GM23338 (cell line): Measurements from ENCODE around the gene CTDP1. TPM values are rescaled to one million over a fixed set of nuclear protein-coding genes. Genes with fewer than 3 reads are reported as not detected.
A peak's percentile ranks its signal among the peaks of the same experiment; 100 is the strongest.
"Not testable (repeated sequence)": the region's sequence is repeated elsewhere in the genome, so short reads cannot be mapped to it uniquely, and the experiment has no call there.

Experiments
- ATAC-seq: fragments of 200-7000 bp; cut with Tn5 transposase; 3 replicates; pipeline ENCODE4 v1.9.1; 2020
- DNase-seq: peaks from one replicate; pipeline ENCODE4 v3.0.0-alpha.2; 2015; ENCODE audit warnings: low spot score
- H2AFZ ChIP-seq: fragments of 200-600 bp; sonication (generic); 2 replicates; pipeline ENCODE4 v1.8.0; 2016; ENCODE audit warnings: antibody characterized with exemption, mild to moderate bottlenecking, moderate library complexity
- H3F3A ChIP-seq: fragments of 200-600 bp; sonication (generic); replicated peaks from 2 replicates; pipeline ENCODE4 v1.8.0; 2017; ENCODE audit warnings: antibody characterized with exemption, mixed run types, low read depth
- H3K27ac ChIP-seq: fragments of 200-600 bp; sonication (generic); 2 replicates; pipeline ENCODE4 v1.6.1; 2016; ENCODE audit warnings: low read depth
- H3K27me3 ChIP-seq: fragments of 200-600 bp; sonication (generic); 2 replicates; pipeline ENCODE4 v1.8.0; 2016; ENCODE audit warnings: mild to moderate bottlenecking, mixed run types, moderate library complexity; ENCODE audit not compliant: insufficient read depth
- H3K36me3 ChIP-seq: fragments of 200-600 bp; sonication (generic); 2 replicates; pipeline ENCODE4 v1.8.0; 2016; ENCODE audit warnings: mild to moderate bottlenecking; ENCODE audit not compliant: insufficient read depth
- H3K4me1 ChIP-seq: fragments of 200-600 bp; sonication (generic); 2 replicates; pipeline ENCODE4 v1.8.0; 2016; ENCODE audit warnings: mild to moderate bottlenecking, moderate library complexity; ENCODE audit not compliant: insufficient read depth
- H3K4me2 ChIP-seq: fragments of 200-600 bp; sonication (generic); 2 replicates; pipeline ENCODE4 v1.7.1; 2017; ENCODE audit warnings: mixed run types
- H3K4me3 ChIP-seq: fragments of 200-600 bp; sonication (generic); 2 replicates; pipeline ENCODE4 v1.6.1; 2016; ENCODE audit warnings: mixed run types
- H3K79me2 ChIP-seq: fragments of 200-600 bp; sonication (generic); replicated peaks from 2 replicates; pipeline ENCODE4 v1.8.0; 2017; ENCODE audit warnings: mild to moderate bottlenecking; ENCODE audit not compliant: insufficient read depth
- H3K9me2 ChIP-seq: fragments of 200-600 bp; sonication (generic); 2 replicates; pipeline ENCODE4 v1.8.0; 2017; ENCODE audit not compliant: insufficient read depth
- H4K20me1 ChIP-seq: fragments of 200-600 bp; sonication (generic); replicated peaks from 2 replicates; pipeline ENCODE4 v1.8.0; 2017; ENCODE audit warnings: mild to moderate bottlenecking; ENCODE audit not compliant: insufficient read depth
- H3K27ac Mint-ChIP-seq: 2 replicates; pipeline ENCODE4 v1.8.0; 2020; ENCODE audit warnings: inconsistent platforms, mild to moderate bottlenecking, moderate library complexity, mixed read lengths
- H3K27me3 Mint-ChIP-seq: 3 replicates; pipeline ENCODE4 v1.8.0; 2022; ENCODE audit warnings: low read depth, mild to moderate bottlenecking, moderate library complexity, mixed read lengths, inconsistent platforms; ENCODE audit not compliant: insufficient read depth, poor library complexity
- H3K36me3 Mint-ChIP-seq: 3 replicates; pipeline ENCODE4 v1.8.0; 2021; ENCODE audit warnings: low read depth, mild to moderate bottlenecking, inconsistent platforms, moderate library complexity, mixed read lengths
- H3K4me1 Mint-ChIP-seq: 3 replicates; pipeline ENCODE4 v1.8.0; 2020; ENCODE audit warnings: mild to moderate bottlenecking, inconsistent platforms, mixed read lengths
- H3K4me3 Mint-ChIP-seq: 3 replicates; pipeline ENCODE4 v1.8.0; 2021; ENCODE audit warnings: moderate library complexity, mild to moderate bottlenecking, inconsistent platforms, mixed read lengths
- H3K9me3 Mint-ChIP-seq: 3 replicates; pipeline ENCODE4 v1.8.0; 2020; ENCODE audit warnings: moderate library complexity, mild to moderate bottlenecking, inconsistent platforms, mixed read lengths
- CREB1 ChIP-seq: fragments of 250-450 bp; sonication (Bioruptor Pico); IDR thresholded peaks from 2 replicates; pipeline ENCODE4 v1.5.0; 2020; ENCODE audit warnings: low read depth, mild to moderate bottlenecking, moderate library complexity
- ETS1 ChIP-seq: IDR thresholded peaks from 2 replicates; pipeline ENCODE4 v1.6.1; 2016; ENCODE audit warnings: antibody characterized with exemption
- EZH2 ChIP-seq: fragments of 200-600 bp; sonication (generic); IDR thresholded peaks from one replicate; pipeline ENCODE4 v1.8.0; 2017; ENCODE audit warnings: antibody characterized with exemption, mild to moderate bottlenecking, low read depth; ENCODE audit not compliant: unreplicated experiment
- POLR2AphosphoS5 ChIP-seq: IDR thresholded peaks from 2 replicates; pipeline ENCODE4 v1.6.1; 2016; ENCODE audit warnings: antibody characterized with exemption, low read depth
- REST ChIP-seq: IDR thresholded peaks from one replicate; pipeline ENCODE4 v1.6.1; 2018; ENCODE audit warnings: antibody characterized with exemption; ENCODE audit not compliant: unreplicated experiment
- ZNF331 ChIP-seq: fragments of 250-450 bp; sonication (Bioruptor Pico); IDR thresholded peaks from 2 replicates; pipeline ENCODE4 v1.5.0; 2020; ENCODE audit warnings: low read depth, mild to moderate bottlenecking, moderate library complexity
- polyA plus RNA-seq: library from polyadenylated mRNA; unstranded; fragments of >200 nt; fragmentation: Nextera tagmentation; extraction: Ambion mirVana; gene quantifications from 2 replicates; pipeline ENCODE4 v1.2.1, GENCODE V29; 2016
- total RNA-seq: library from RNA; depleted of rRNA; stranded (reverse); fragments of >200 nt; shearing (Covaris generic); gene quantifications from 2 replicates; pipeline ENCODE4 v1.2.3, GENCODE V29; 2014
- TF ChIP-seq, protein P1 (sequence below), 2 experiments: fragments of 200-600 bp in 1 of 2; sonication (generic) in 1 of 2; conservative IDR thresholded peaks; 2 replicates each; pipeline versions ENCODE4 v1.5.1 to v1.6.1; 2016 to 2017; ENCODE audit warnings: antibody characterized with exemption in 2 of 2, low read depth in 2 of 2, mild to moderate bottlenecking in 2 of 2, moderate library complexity in 1 of 2

Gene CTDP1
- total and polyA plus RNA-seq, 2 experiments from 2014 or later: 9.4 to 51.6 TPM

DNA sequence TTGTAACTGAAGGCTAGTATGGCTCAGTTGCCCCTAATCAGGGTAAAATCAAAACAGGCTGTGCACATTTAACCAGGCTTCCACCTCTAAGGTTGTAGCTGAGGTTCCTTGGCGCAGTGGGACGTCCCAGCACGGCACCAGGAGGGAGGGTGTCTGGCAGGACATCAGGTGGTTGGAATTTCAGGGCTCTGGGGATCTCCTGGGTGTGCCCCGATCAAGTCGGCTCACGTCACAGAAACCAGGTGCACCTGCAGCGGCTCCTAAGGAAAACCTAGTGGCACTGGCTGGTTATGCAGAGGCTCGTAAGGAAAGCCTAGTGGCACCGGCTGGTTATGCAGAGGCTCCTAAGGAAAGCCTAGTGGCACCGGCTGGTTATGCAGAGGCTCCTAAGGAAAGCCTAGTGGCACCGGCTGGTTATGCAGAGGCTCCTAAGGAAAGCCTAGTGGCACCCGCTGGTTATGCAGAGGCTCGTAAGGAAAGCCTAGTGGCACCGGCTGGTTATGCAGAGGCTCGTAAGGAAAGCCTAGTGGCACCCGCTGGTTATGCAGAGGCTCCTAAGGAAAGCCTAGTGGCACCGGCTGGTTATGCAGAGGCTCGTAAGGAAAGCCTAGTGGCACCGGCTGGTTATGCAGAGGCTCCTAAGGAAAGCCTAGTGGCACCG, 72.4 kb downstream of the CTDP1 start:
- not testable (repeated sequence) for H3K4me1 ChIP-seq, H3K4me3 ChIP-seq, H3K4me1 Mint-ChIP-seq, H3K27ac Mint-ChIP-seq, H3K4me2 ChIP-seq, H3K9me2 ChIP-seq, H2AFZ ChIP-seq, H3K79me2 ChIP-seq, H4K20me1 ChIP-seq, H3K4me3 Mint-ChIP-seq, H3K27me3 Mint-ChIP-seq, H3K36me3 ChIP-seq, H3F3A ChIP-seq, H3K9me3 Mint-ChIP-seq, H3K27ac ChIP-seq, H3K27me3 ChIP-seq
- H3K36me3 Mint-ChIP-seq: peaks cover 28% of the 10 kb centered on the region
- ATAC-seq (peak; percentile 37), DNase-seq (peak; percentile 57)

GRCh38 chr18:79752946-79753345, 73.3 kb downstream of the CTDP1 start:
- not testable (repeated sequence) for H3K4me2 ChIP-seq, H3K4me1 Mint-ChIP-seq, H3K79me2 ChIP-seq, H3K27me3 Mint-ChIP-seq, H3K4me3 Mint-ChIP-seq, H3K9me3 Mint-ChIP-seq, H3K4me3 ChIP-seq, H4K20me1 ChIP-seq, H3F3A ChIP-seq, ATAC-seq, H3K4me1 ChIP-seq, H2AFZ ChIP-seq, H3K36me3 ChIP-seq, H3K9me2 ChIP-seq, H3K27me3 ChIP-seq, H3K27ac ChIP-seq, DNase-seq
- H3K36me3 Mint-ChIP-seq: peaks cover 28% of the 10 kb centered on the region
- peak overlapping the region; percentile 70; the same call in 1 of the 2 replicates for H3K27ac Mint-ChIP-seq

DNA sequence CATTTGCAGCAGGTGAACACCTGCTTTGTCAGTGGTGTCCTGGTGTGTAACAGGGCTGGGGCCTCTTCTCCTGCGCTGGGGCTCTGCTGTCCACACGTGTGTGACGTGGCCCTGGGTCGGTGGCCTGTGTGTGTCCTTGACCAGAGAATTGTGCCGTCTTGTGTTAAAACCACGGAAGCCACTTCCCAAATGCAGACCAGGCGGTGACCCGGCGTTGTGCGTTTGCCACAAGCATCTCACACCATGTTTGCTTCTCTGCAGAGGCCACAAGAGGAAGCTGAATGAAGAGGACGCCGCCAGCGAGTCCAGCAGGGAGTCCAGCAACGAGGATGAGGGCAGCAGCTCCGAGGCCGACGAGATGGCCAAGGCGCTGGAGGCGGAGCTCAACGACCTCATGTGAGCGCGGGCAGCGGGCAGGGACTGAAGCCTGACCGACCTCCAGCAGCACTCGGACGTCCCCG, 73.8 kb downstream of the CTDP1 start:
- Mint-ChIP-seq H3K4me3 (no peak overlapping the region), H3K4me1 (no peaks in the 10 kb centered on the region), H3K27me3 (peaks cover 4% of the 10 kb centered on the region), H3K36me3 (peaks cover 28% of the 10 kb centered on the region), H3K9me3 (no peaks in the 10 kb centered on the region; the same call in 2 of the 3 replicates), H3K27ac (peak overlapping the region; percentile 70; the same call in 1 of the 2 replicates)
- DNase-seq: no peak
- Histone ChIP-seq H3K4me1 (no peaks in the 10 kb centered on the region), H4K20me1 (peaks cover 8% of the 10 kb centered on the region), H3K9me2 (no peaks in the 10 kb centered on the region), H3K4me2 (no peak overlapping the region), H3K36me3 (no peaks in the 10 kb centered on the region), H3K27me3 (no peaks in the 10 kb centered on the region), H3K4me3 (no peak overlapping the region), H3F3A (0 out of 2 replicates have a peak, but pooled peaks cover 5% of the 10 kb centered on the region), H3K27ac (no peak overlapping the region), H3K79me2 (no peaks in the 10 kb centered on the region), H2AFZ (no peak overlapping the region)
- ATAC-seq: no peak
- TF ChIP-seq EZH2 (no peak), POLR2AphosphoS5 (no peak), CREB1 (CRISPR knock-in tag) (no peak), ZNF331 (CRISPR knock-in tag) (no peak), REST (no peak), ETS1 (no peak)
- TF ChIP-seq, protein P1, sequence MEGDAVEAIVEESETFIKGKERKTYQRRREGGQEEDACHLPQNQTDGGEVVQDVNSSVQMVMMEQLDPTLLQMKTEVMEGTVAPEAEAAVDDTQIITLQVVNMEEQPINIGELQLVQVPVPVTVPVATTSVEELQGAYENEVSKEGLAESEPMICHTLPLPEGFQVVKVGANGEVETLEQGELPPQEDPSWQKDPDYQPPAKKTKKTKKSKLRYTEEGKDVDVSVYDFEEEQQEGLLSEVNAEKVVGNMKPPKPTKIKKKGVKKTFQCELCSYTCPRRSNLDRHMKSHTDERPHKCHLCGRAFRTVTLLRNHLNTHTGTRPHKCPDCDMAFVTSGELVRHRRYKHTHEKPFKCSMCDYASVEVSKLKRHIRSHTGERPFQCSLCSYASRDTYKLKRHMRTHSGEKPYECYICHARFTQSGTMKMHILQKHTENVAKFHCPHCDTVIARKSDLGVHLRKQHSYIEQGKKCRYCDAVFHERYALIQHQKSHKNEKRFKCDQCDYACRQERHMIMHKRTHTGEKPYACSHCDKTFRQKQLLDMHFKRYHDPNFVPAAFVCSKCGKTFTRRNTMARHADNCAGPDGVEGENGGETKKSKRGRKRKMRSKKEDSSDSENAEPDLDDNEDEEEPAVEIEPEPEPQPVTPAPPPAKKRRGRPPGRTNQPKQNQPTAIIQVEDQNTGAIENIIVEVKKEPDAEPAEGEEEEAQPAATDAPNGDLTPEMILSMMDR (conservative IDR thresholded peaks at IDR 0.05; ENCODE audit: low read depth in 2 of 2): no peak
